BLaER1 treated with 17β-estradiol and CSF1 and Interleukin-3, amounts not matched to agents 10 nM and 100 nM (cell line): ENCODE results near the gene HNRNPH1.
A peak's percentile ranks its signal among the peaks of the same experiment; 100 is the strongest.
"Not testable (repeated sequence)": the region's sequence is repeated elsewhere in the genome, so short reads cannot be mapped to it uniquely, and the experiment has no call there.

Source experiments
- H3K27ac ChIP-seq, 11 experiments: shearing (Covaris generic); formaldehyde crosslinking; 2 replicates each; pipeline ENCODE4 v1.8.1; 2022
- H3K27me3 ChIP-seq, 11 experiments: shearing (Covaris generic); formaldehyde crosslinking; 2 replicates each; pipeline ENCODE4 v1.8.1; 2022
- H3K36me3 ChIP-seq, 11 experiments: shearing (Covaris generic); formaldehyde crosslinking; 2 replicates each; pipeline ENCODE4 v1.8.1; 2022
- H3K4me1 ChIP-seq, 10 experiments: shearing (Covaris generic); formaldehyde crosslinking; 2 replicates each; pipeline ENCODE4 v1.8.1; 2022
- H3K4me2 ChIP-seq, 11 experiments: shearing (Covaris generic); formaldehyde crosslinking; 2 replicates each; pipeline ENCODE4 v1.8.1; 2022
- H3K4me3 ChIP-seq, 10 experiments: shearing (Covaris generic); formaldehyde crosslinking; 2 replicates each; pipeline ENCODE4 v1.8.1; 2022
- H3K9ac ChIP-seq, 11 experiments: shearing (Covaris generic); formaldehyde crosslinking; 2 replicates each; pipeline ENCODE4 v1.8.1; 2022
- H3K9me3 ChIP-seq, 11 experiments: shearing (Covaris generic); formaldehyde crosslinking; replicated peaks in 1 of 11; 2 replicates each; pipeline ENCODE4 v1.8.1; 2022
- H4K20me1 ChIP-seq, 11 experiments: shearing (Covaris generic); formaldehyde crosslinking; 2 replicates each; pipeline ENCODE4 v1.8.1; 2022
- Cebpa-rat ChIP-seq, 11 experiments: shearing (Covaris generic); IDR thresholded peaks; 2 replicates each; pipeline ENCODE4 v1.8.1; 2022

The HNRNPH1 gene

GRCh38 chr5:179623003-179623905 lies at the start of gene HNRNPH1:
HNRNPH1 (minus strand) TSS chr5:179623671; CDS start chr5:179623133, 538 bp downstream.
- Histone ChIP-seq H3K27me3 (no peaks in the 10 kb centered on the region), H3K9me3 (no peaks in the 10 kb centered on the region; a peak in 5 of 22 replicates), H3K4me2 (peak within 1 kb of the TSS; percentile 93 to 100 (median 98)), H3K27ac (peak within 1 kb of the TSS; percentile 98 to 100 (median 99)), H3K36me3 (peaks cover 42 to 55% (median 44%) of the 10 kb centered on the region in 11 experiments), H3K9ac (peak within 1 kb of the TSS; percentile 98 to 100 (median 100)), H3K4me1 (peaks cover 25 to 50% (median 41%) of the 10 kb centered on the region in 10 experiments), H3K4me3 (peak within 1 kb of the TSS; percentile 96 to 100 (median 99)), H4K20me1 (peaks cover 47 to 51% (median 50%) of the 10 kb centered on the region in 11 experiments)
- peak in 8 of 11 experiments; percentile 26 to 79 (median 58); a peak in 9 of 22 replicates for TF ChIP-seq Cebpa-rat (IDR thresholded peaks at IDR 0.05)

- Histone ChIP-seq H3K36me3 (peaks cover 11 to 39% (median 27%) of the 10 kb centered on the region in 11 experiments; a peak in 20 of 22 replicates), H3K9me3 (no peaks in the 10 kb centered on the region), H3K9ac (no peak overlapping the region), H3K27me3 (no peaks in the 10 kb centered on the region), H3K4me2 (peak overlapping the region in 6 of 11 experiments; percentile 12 to 59 (median 40); a peak in 11 of 22 replicates), H3K4me1 (peaks cover 0 to 17% (median 10%) of the 10 kb centered on the region in 10 experiments; a peak in 11 of 20 replicates), H4K20me1 (no peaks in the 10 kb centered on the region), H3K4me3 (no peak overlapping the region), H3K27ac (no peak overlapping the region)
- no peak for TF ChIP-seq Cebpa-rat (IDR thresholded peaks at IDR 0.05)
Observed at GRCh38 chr5:179668391-179668790, 44.9 kb upstream of the HNRNPH1 start.

- H3K4me2 ChIP-seq, H3K9me3 ChIP-seq, H3K4me3 ChIP-seq, H3K27me3 ChIP-seq, H3K9ac ChIP-seq, H4K20me1 ChIP-seq, H3K27ac ChIP-seq: not testable (repeated sequence)
- peaks cover 17 to 61% (median 31%) of the 10 kb centered on the region in 11 experiments; a peak in 21 of 22 replicates for H3K36me3 ChIP-seq
- H3K4me1 ChIP-seq: peaks cover 0 to 17% (median 15%) of the 10 kb centered on the region in 10 experiments; a peak in 17 of 20 replicates
Observed at GRCh38 chr5:179661647-179662046, 38.2 kb upstream of the HNRNPH1 start.

- peak overlapping the region in 2 of 11 experiments; percentile 29 to 34; a peak in 1 of 22 replicates for H3K27ac ChIP-seq
Observed at GRCh38 chr5:179658179-179658856, 34.8 kb upstream of the HNRNPH1 start.

GRCh38 chr5:179657302-179658178 lies 34.1 kb upstream of the HNRNPH1 start:
- Histone ChIP-seq H3K4me2 (peak overlapping the region in 2 of 11 experiments; percentile 55 to 58; a peak in 3 of 22 replicates), H3K4me1 (peaks cover 0 to 17% (median 15%) of the 10 kb centered on the region in 10 experiments; a peak in 17 of 20 replicates), H3K4me3 (peak overlapping the region in 2 of 10 experiments; percentile 28 to 56; a peak in 3 of 20 replicates), H3K36me3 (peaks cover 0 to 21% (median 0%) of the 10 kb centered on the region in 11 experiments; a peak in 3 of 22 replicates)
- H3K9ac ChIP-seq, H3K27me3 ChIP-seq, H4K20me1 ChIP-seq, H3K27ac ChIP-seq, H3K9me3 ChIP-seq: not testable (repeated sequence)

More at GRCh38 chr5:179658179-179658856, 34.8 kb upstream of the HNRNPH1 start:
- peak overlapping the region; percentile 76 to 89 (median 85) for H3K4me2 ChIP-seq
- not testable (repeated sequence) for H3K9me3 ChIP-seq, H3K27me3 ChIP-seq, H4K20me1 ChIP-seq
- H3K4me3 ChIP-seq: peak overlapping the region; percentile 53 to 73 (median 66)
- H3K9ac ChIP-seq: peak overlapping the region; percentile 54 to 75 (median 70); a peak in 21 of 22 replicates
- peaks cover 0 to 17% (median 15%) of the 10 kb centered on the region in 10 experiments; a peak in 17 of 20 replicates for H3K4me1 ChIP-seq
- peaks cover 0 to 29% (median 5%) of the 10 kb centered on the region in 11 experiments; a peak in 16 of 22 replicates for H3K36me3 ChIP-seq

GRCh38 chr5:179653135-179653534 lies 29.7 kb upstream of the HNRNPH1 start:
- H3K4me3 ChIP-seq, H3K27me3 ChIP-seq, H3K9ac ChIP-seq, H3K4me2 ChIP-seq, H4K20me1 ChIP-seq, H3K36me3 ChIP-seq, H3K27ac ChIP-seq, H3K4me1 ChIP-seq: not testable (repeated sequence)
- H3K9me3 ChIP-seq: peaks cover 0 to 11% (median 7%) of the 10 kb centered on the region in 11 experiments; a peak in 18 of 22 replicates

- H3K4me3 ChIP-seq, H3K36me3 ChIP-seq, H3K27me3 ChIP-seq, H3K4me1 ChIP-seq, H3K27ac ChIP-seq, H3K9ac ChIP-seq, H4K20me1 ChIP-seq, H3K4me2 ChIP-seq: not testable (repeated sequence)
- H3K9me3 ChIP-seq: peaks cover 0 to 11% (median 7%) of the 10 kb centered on the region in 11 experiments; a peak in 18 of 22 replicates
Observed at GRCh38 chr5:179650245-179650644, 26.8 kb upstream of the HNRNPH1 start.

- H3K27me3 ChIP-seq, H3K36me3 ChIP-seq, H3K4me2 ChIP-seq, H3K4me3 ChIP-seq, H3K27ac ChIP-seq, H3K9ac ChIP-seq, H3K4me1 ChIP-seq, H4K20me1 ChIP-seq: not testable (repeated sequence)
- peaks cover 0 to 11% (median 7%) of the 10 kb centered on the region in 11 experiments; a peak in 18 of 22 replicates for H3K9me3 ChIP-seq
Observed at GRCh38 chr5:179649166-179649703, 25.8 kb upstream of the HNRNPH1 start.
